8988T (cell line): ENCODE results near the gene TCF23.

Experiments
- DNase-seq: peaks from one replicate; pipeline ENCODE4 v3.0.0; 2011

TCF23 gene

GRCh38 chr2:27128668-27129571 is 19.9 kb upstream of the TCF23 start:
- DNase-seq, result no peak

- DNase-seq, result no peak
Measured at GRCh38 chr2:27130396-27130795, 18.4 kb upstream of the TCF23 start.

GRCh38 chr2:27131429-27131828 is 17.4 kb upstream of the TCF23 start:
- DNase-seq, result no peak

GRCh38 chr2:27133195-27133875 is 15.5 kb upstream of the TCF23 start:
- DNase-seq, result no peak

GRCh38 chr2:27133905-27134780 is 14.7 kb upstream of the TCF23 start, which contains the start of gene PREB:
TSS of gene PREB (minus strand) at chr2:27134636. CDS start at chr2:27134421, 215 bp downstream.
- peak; percentile 97 for DNase-seq

GRCh38 chr2:27134781-27135477 is 13.9 kb upstream of the TCF23 start:
- no peak for DNase-seq

GRCh38 chr2:27135478-27135955 is 13.3 kb upstream of the TCF23 start:
- no peak for DNase-seq

- DNase-seq, result no peak
Measured at GRCh38 chr2:27136751-27137150, 12.1 kb upstream of the TCF23 start.

- no peak for DNase-seq
Measured at GRCh38 chr2:27137322-27137935, 11.4 kb upstream of the TCF23 start.

GRCh38 chr2:27138111-27138510 is 10.7 kb upstream of the TCF23 start:
- DNase-seq, result no peak

- no peak for DNase-seq
Measured at GRCh38 chr2:27139310-27139709, 9.5 kb upstream of the TCF23 start, which contains the start of gene PRR30. TSS of gene PRR30 (minus strand) at chr2:27139410. CDS start at chr2:27138329, 1,081 bp downstream.

GRCh38 chr2:27143285-27143684 is 5.5 kb upstream of the TCF23 start:
- DNase-seq, result no peak

- no peak for DNase-seq
Measured at GRCh38 chr2:27145682-27146081, 3.1 kb upstream of the TCF23 start.

GRCh38 chr2:27147935-27148334 is 869 bp upstream of the TCF23 start:
- no peak for DNase-seq

- no peak for DNase-seq
Measured at GRCh38 chr2:27149570-27150405, 984 bp downstream of the TCF23 start.

- no peak for DNase-seq
Measured at GRCh38 chr2:27150639-27151230, 1.9 kb downstream of the TCF23 start.

- no peak for DNase-seq
Measured at GRCh38 chr2:27152102-27152795, 3.4 kb downstream of the TCF23 start.

- no peak for DNase-seq
Measured at GRCh38 chr2:27152796-27153464, 4.1 kb downstream of the TCF23 start.

- DNase-seq, result no peak
Measured at GRCh38 chr2:27154488-27154887, 5.7 kb downstream of the TCF23 start.
